ENCODE measurements around the gene MSH6.

MSH6 gene

DNA sequence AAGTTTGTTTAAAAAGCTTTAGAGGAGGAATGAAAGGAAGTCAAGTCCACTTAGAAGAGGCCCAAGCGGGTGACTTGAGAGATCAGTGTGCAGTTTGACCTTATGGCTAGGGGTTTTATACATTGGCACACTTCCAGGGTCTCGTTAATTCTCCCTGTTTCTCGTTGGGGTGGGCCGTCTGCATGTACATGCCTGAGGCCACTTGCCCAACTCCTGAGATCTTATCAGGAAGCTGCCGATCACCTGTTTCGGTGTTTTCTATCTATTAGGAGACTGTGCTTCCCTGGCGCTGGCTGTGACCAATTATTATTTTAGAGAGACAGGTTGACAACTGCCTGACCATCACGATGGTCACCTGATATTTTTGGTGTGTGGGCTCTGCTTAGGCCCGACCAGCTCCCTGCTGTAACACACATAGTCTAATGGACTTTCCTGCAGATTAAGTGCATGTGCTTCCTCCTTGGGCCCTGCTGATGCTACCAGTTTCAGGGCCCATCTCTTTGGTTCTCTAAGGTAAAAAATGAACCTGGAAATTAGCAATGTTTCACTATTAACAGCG is 31.0 kb upstream of the MSH6 start:
- WGBS, 2 experiments, result 92 to 93% methylated on average over 10 of the region's 10 CpGs
- Histone ChIP-seq H3K9me3 (ENCODE audit: control insufficient read depth, low read length) (no peaks in the 10 kb centered on the region), H3K4me3 (ENCODE audit: insufficient read depth, low read depth, low read length) (no peak overlapping the region), H3K4me1 (ENCODE audit: control insufficient read depth, insufficient read depth, low read length) (peaks cover 9% of the 10 kb centered on the region), H3K36me3 (ENCODE audit: control insufficient read depth, insufficient read depth, low read length) (no peaks in the 10 kb centered on the region), H3K27me3 (ENCODE audit: control insufficient read depth, insufficient read depth, low read length, poor library complexity, severe bottlenecking) (no peaks in the 10 kb centered on the region), H3K27ac (ENCODE audit: insufficient read depth, low read depth, low read length, poor library complexity, severe bottlenecking) (no peak overlapping the region)

DNA sequence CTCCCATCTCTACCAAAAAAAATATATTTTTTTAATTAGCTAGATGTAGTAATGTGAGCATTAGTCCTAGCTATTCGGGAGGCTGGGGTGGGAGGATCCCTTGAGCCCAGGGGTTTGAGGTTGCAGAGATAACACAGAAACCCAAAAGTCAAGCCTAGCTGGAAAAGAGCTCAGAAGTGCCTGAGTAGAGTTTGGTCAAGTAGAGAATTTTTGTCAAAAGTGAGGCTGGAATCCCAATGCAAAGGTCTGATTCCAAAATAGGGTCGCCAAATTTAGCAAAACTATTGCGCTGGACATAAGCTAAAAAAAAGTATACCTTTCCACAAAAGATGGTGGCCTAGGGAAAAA is 15.5 kb upstream of the MSH6 start:
- no peak overlapping the region for H3K4me3 ChIP-seq (ENCODE audit: insufficient read depth, low read depth, low read length)
- WGBS, 2 experiments, result 84 to 92% methylated on average over 3 of the region's 3 CpGs
- H3K36me3 ChIP-seq (ENCODE audit: control insufficient read depth, insufficient read depth, low read length), result no peaks in the 10 kb centered on the region
- H3K9me3 ChIP-seq (ENCODE audit: control insufficient read depth, low read length), result no peaks in the 10 kb centered on the region
- no peak overlapping the region for H3K27ac ChIP-seq (ENCODE audit: insufficient read depth, low read depth, low read length, poor library complexity, severe bottlenecking)
- H3K4me1 ChIP-seq (ENCODE audit: control insufficient read depth, insufficient read depth, low read length), result no peaks in the 10 kb centered on the region
- no peaks in the 10 kb centered on the region for H3K27me3 ChIP-seq (ENCODE audit: control insufficient read depth, insufficient read depth, low read length, poor library complexity, severe bottlenecking)

DNA sequence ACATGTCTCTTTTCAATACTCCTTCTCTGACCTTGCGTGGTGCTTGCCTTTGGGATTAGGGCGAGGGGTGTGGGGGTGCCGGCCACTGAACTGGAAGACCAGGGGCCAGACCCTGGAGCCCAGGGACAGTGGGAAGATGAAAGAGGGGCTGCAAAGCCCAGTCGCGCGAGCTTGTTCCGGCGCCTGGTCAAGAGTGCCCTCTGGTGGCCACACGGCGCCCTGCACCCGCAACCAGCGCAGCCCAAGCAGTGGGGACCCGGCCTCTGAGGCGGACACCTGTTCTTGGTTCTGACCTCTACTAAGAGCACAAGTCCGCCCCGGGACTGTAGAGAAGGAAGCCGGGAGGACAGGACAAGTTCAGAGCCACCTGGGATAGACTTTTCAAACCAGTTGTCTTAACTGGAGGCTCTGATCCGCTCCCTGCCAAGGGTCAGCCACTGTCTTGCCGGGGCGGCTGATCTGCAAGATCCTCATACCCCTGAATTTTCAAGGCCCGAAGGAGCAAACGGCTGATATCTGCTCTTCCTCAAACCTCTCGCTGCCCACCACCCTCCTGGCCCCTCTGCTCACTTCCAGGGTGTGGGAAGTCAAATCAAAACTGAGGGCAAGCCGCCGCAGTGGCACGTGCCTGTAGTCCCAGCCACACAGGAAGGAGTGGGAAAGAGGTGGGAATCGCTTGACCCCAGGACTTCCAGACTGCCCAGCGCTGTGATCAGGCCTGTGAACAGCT is 14.9 kb upstream of the MSH6 start:
- Histone ChIP-seq H3K4me1 (ENCODE audit: control insufficient read depth, insufficient read depth, low read length) (no peaks in the 10 kb centered on the region), H3K36me3 (ENCODE audit: control insufficient read depth, insufficient read depth, low read length) (no peaks in the 10 kb centered on the region), H3K27ac (ENCODE audit: insufficient read depth, low read depth, low read length, poor library complexity, severe bottlenecking) (no peak overlapping the region), H3K9me3 (ENCODE audit: control insufficient read depth, low read length) (no peaks in the 10 kb centered on the region), H3K27me3 (ENCODE audit: control insufficient read depth, insufficient read depth, low read length, poor library complexity, severe bottlenecking) (no peaks in the 10 kb centered on the region), H3K4me3 (ENCODE audit: insufficient read depth, low read depth, low read length) (no peak overlapping the region)
- WGBS, 2 experiments, result 45 to 48% methylated on average over 28 of the region's 28 CpGs

DNA sequence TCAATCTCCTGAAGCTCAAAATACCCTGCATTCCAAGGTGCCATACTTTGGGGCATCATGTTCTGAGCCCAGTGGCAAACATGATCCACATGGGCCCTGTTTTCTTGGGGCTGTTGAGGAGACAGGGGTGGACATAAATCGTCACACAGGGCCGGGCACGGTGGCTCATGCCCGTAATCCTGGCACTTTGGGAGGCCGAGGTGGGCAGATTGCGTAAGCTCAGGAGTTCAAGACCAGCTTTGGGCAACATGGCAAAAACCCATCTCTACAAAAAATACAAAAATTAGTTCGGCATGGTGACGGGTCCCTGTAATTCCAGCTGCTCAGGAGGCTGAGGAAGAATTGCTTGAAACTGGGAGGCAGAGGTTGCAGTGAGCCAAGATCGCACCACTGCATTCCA is 13.6 kb upstream of the MSH6 start:
- 92 to 93% methylated on average over 9 of the region's 9 CpGs for WGBS, 2 experiments

DNA sequence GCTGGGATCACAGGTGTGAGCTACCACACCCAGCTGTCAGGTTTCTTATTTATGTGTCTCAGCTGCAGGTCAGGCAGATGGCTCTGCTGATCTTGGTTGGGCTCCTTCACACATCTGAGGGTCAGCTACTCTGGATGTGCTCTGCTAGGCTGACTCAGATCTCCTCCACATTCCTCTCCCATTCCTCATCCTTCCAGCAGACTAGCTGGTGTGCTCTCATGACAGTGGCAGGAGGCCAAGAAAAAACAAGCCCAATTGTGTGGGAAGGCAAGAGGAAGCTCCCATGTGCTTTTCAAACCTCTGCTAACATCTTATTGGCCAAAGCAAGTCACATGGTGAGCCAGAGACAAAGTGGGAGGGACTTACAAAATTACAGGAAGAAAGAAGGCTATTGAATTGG is 11.7 kb upstream of the MSH6 start:
- no peak overlapping the region for H3K27ac ChIP-seq (ENCODE audit: insufficient read depth, low read depth, low read length, poor library complexity, severe bottlenecking)
- no peaks in the 10 kb centered on the region for H3K27me3 ChIP-seq (ENCODE audit: control insufficient read depth, insufficient read depth, low read length, poor library complexity, severe bottlenecking)
- H3K4me1 ChIP-seq (ENCODE audit: control insufficient read depth, insufficient read depth, low read length), result no peaks in the 10 kb centered on the region
- no peak overlapping the region for H3K4me3 ChIP-seq (ENCODE audit: insufficient read depth, low read depth, low read length)
- H3K9me3 ChIP-seq (ENCODE audit: control insufficient read depth, low read length), result no peaks in the 10 kb centered on the region
- H3K36me3 ChIP-seq (ENCODE audit: control insufficient read depth, insufficient read depth, low read length), result no peaks in the 10 kb centered on the region

More for the DNA sequence above, 13.6 kb upstream of the MSH6 start:
- H3K9me3 ChIP-seq (ENCODE audit: control insufficient read depth, low read length), result no peaks in the 10 kb centered on the region
- no peaks in the 10 kb centered on the region for H3K36me3 ChIP-seq (ENCODE audit: control insufficient read depth, insufficient read depth, low read length)
- no peaks in the 10 kb centered on the region for H3K27me3 ChIP-seq (ENCODE audit: control insufficient read depth, insufficient read depth, low read length, poor library complexity, severe bottlenecking)
- H3K4me3 ChIP-seq (ENCODE audit: insufficient read depth, low read depth, low read length), result no peak overlapping the region
- H3K4me1 ChIP-seq (ENCODE audit: control insufficient read depth, insufficient read depth, low read length), result no peaks in the 10 kb centered on the region
- no peak overlapping the region for H3K27ac ChIP-seq (ENCODE audit: insufficient read depth, low read depth, low read length, poor library complexity, severe bottlenecking)

DNA sequence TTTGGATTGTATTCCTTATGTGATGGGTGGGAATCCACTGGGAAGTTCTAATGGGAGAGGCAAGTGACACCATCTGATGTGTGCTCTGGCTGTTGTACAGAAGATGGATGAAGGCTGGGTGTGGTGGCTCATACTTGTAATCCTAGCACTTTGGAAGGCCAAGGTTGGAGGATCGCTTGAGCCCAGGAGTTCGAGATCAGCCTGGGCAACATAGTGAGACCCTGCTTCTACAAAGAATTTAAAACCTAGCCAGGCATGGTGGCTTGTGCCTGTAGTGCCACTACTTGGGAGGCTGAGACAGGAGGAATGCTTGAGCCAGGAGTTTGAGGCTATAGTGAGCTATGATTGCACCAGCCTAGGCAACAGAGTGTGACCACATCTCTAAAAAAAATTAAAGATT is 10.6 kb upstream of the MSH6 start:
- Histone ChIP-seq H3K27me3 (ENCODE audit: control insufficient read depth, insufficient read depth, low read length, poor library complexity, severe bottlenecking) (no peaks in the 10 kb centered on the region), H3K27ac (ENCODE audit: insufficient read depth, low read depth, low read length, poor library complexity, severe bottlenecking) (no peak overlapping the region), H3K36me3 (ENCODE audit: control insufficient read depth, insufficient read depth, low read length) (no peaks in the 10 kb centered on the region), H3K4me3 (ENCODE audit: insufficient read depth, low read depth, low read length) (no peak overlapping the region), H3K9me3 (ENCODE audit: control insufficient read depth, low read length) (no peaks in the 10 kb centered on the region), H3K4me1 (ENCODE audit: control insufficient read depth, insufficient read depth, low read length) (no peaks in the 10 kb centered on the region)
- 91 to 92% methylated on average over 2 of the region's 2 CpGs for WGBS, 2 experiments

DNA sequence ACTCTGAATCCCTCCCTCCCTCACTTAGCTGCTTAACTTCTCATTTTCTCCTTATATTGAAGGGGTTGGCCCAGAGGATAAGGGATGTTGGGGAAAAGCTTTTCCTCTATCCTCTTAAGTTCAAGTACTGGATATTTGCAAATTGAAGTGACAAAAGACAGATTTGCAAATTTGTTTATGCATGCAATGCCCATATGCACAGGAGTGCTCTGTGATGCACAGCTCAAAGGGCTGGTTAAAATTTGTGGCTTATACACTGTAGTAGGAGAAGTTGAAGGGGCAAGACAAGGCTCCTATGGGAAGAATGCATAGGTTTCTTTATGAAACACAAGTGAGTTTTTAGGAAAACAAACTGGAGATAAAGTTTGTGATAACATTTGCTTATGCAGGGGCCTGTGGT is 8.4 kb upstream of the MSH6 start:
- Histone ChIP-seq H3K27me3 (ENCODE audit: control insufficient read depth, insufficient read depth, low read length, poor library complexity, severe bottlenecking) (no peaks in the 10 kb centered on the region), H3K27ac (ENCODE audit: insufficient read depth, low read depth, low read length, poor library complexity, severe bottlenecking) (no peak overlapping the region), H3K36me3 (ENCODE audit: control insufficient read depth, insufficient read depth, low read length) (no peaks in the 10 kb centered on the region), H3K4me1 (ENCODE audit: control insufficient read depth, insufficient read depth, low read length) (no peaks in the 10 kb centered on the region), H3K9me3 (ENCODE audit: control insufficient read depth, low read length) (no peaks in the 10 kb centered on the region), H3K4me3 (ENCODE audit: insufficient read depth, low read depth, low read length) (no peak overlapping the region)

DNA sequence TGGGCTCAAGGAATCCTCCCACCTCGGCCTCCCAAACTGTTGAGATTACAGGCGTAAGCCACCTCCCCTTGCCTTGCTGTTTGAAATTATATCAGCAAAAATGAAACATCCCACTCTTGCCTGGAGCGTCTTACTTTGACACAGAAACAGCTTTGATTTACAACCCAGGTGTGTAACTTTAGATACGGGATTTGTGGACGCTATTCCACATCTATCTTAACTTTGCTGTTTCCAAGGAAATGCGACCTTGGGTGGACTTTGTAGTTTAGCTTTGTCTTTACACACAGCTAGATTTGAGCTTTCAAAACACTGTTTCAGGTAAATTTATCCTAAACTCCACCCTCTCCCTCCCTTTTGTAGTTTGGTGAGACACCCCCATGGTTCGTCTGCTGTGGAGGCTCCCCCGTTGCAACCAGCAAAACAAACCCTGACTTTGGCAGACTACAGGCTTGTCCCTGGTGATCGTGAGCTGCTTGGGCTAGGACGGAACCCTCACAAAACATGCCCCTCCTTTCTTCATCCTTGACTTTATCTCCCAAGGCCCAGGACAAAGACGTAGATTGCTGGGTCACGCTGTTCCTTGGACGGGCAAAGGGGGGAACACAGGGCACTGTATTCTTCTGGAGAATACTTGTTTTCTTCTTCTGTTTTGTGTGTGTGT is 5.5 kb upstream of the MSH6 start:
- no peak overlapping the region for H3K27ac ChIP-seq (ENCODE audit: insufficient read depth, low read depth, low read length, poor library complexity, severe bottlenecking)
- no peaks in the 10 kb centered on the region for H3K27me3 ChIP-seq (ENCODE audit: control insufficient read depth, insufficient read depth, low read length, poor library complexity, severe bottlenecking)
- H3K4me3 ChIP-seq (ENCODE audit: insufficient read depth, low read depth, low read length), result no peak overlapping the region
- no peaks in the 10 kb centered on the region for H3K9me3 ChIP-seq (ENCODE audit: control insufficient read depth, low read length)
- 90 to 91% methylated on average over 13 of the region's 13 CpGs for WGBS, 2 experiments
- no peaks in the 10 kb centered on the region for H3K36me3 ChIP-seq (ENCODE audit: control insufficient read depth, insufficient read depth, low read length)
- no peaks in the 10 kb centered on the region for H3K4me1 ChIP-seq (ENCODE audit: control insufficient read depth, insufficient read depth, low read length)

DNA sequence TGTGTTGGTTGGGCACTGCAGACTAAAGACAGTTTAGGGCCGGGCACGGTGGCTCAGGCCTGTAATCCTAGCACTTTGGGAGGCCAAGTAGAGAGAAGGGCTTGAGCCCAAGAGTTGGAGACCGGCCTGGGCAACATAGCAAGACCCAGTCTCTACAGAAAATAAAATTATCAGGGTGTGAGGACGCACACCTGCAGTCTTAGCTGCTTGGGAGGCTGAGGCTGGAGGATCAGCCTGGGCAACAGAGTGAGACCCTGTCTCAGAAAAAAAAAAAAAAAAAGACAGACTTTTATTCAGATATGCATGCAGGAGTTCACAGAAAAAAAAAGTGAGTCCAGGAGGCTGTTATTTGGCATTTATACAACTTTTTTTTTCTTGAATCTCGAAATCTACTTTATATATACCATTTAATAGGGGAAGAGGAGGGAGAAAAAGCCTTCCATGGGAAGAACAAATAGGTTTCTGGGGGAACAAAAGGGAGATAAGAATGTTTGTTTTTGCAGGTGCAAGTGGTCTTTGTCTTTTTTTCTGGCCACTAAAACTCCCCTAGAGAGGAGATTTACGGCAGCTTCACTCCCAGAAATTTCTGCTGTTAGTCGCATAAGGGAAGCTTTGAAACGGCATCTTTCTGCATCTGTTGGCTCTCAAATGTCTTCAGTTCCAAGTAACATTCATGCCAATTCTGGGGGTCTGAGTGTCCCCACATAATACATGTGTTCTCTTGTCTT is 4.1 kb upstream of the MSH6 start:
- H3K36me3 ChIP-seq (ENCODE audit: control insufficient read depth, insufficient read depth, low read length), result no peaks in the 10 kb centered on the region
- H3K9me3 ChIP-seq (ENCODE audit: control insufficient read depth, low read length), result no peaks in the 10 kb centered on the region
- WGBS, 2 experiments, result 66 to 67% methylated on average over 7 of the region's 8 CpGs
- no peak overlapping the region for H3K4me3 ChIP-seq (ENCODE audit: insufficient read depth, low read depth, low read length)
- no peaks in the 10 kb centered on the region for H3K4me1 ChIP-seq (ENCODE audit: control insufficient read depth, insufficient read depth, low read length)
- no peaks in the 10 kb centered on the region for H3K27me3 ChIP-seq (ENCODE audit: control insufficient read depth, insufficient read depth, low read length, poor library complexity, severe bottlenecking)
- H3K27ac ChIP-seq (ENCODE audit: insufficient read depth, low read depth, low read length, poor library complexity, severe bottlenecking), result no peak overlapping the region

DNA sequence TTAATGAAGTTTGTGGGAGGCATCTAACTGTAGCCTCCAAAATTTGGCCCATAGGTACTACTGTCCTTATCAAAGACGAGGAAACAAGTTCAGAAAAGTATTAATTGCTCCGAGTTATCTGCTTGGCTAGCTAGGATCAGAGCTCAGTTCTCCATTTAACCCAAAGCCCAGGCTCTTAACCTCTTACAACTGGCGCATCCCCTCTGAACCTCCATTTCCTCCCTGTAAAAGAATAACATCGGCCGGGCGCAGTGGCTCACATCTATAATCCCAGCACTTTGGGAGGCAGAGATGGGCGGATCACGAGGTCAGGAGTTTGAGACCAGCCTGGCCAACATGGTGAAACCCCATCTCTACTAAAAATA is 3.5 kb upstream of the MSH6 start:
- no peak overlapping the region for H3K27ac ChIP-seq (ENCODE audit: insufficient read depth, low read depth, low read length, poor library complexity, severe bottlenecking)
- no peaks in the 10 kb centered on the region for H3K9me3 ChIP-seq (ENCODE audit: control insufficient read depth, low read length)
- H3K4me1 ChIP-seq (ENCODE audit: control insufficient read depth, insufficient read depth, low read length), result no peaks in the 10 kb centered on the region
- WGBS, 2 experiments, result 84 to 85% methylated on average over 8 of the region's 8 CpGs
- no peak overlapping the region for H3K4me3 ChIP-seq (ENCODE audit: insufficient read depth, low read depth, low read length)
- no peaks in the 10 kb centered on the region for H3K36me3 ChIP-seq (ENCODE audit: control insufficient read depth, insufficient read depth, low read length)
- H3K27me3 ChIP-seq (ENCODE audit: control insufficient read depth, insufficient read depth, low read length, poor library complexity, severe bottlenecking), result no peaks in the 10 kb centered on the region
